Esophagus muscularis mucosa (tissue), 4 donors: Measurements from ENCODE around the gene RPS19BP1.

Experiments used
- CTCF ChIP-seq, 3 experiments: fragments of 200-600 bp in 2 of 3; fragments of 450-650 bp in 1 of 3; sonication (generic) in 2 of 3; IDR thresholded peaks; one replicate each; pipeline ENCODE4 v1.5.1; 2017 to 2019; ENCODE audit warnings: antibody characterized with exemption in 3 of 3, mild to moderate bottlenecking in 2 of 3, moderate library complexity in 1 of 3
- EP300 ChIP-seq: sonication (generic); formaldehyde crosslinking; IDR thresholded peaks from one replicate; pipeline ENCODE4 v1.6.1; 2017; ENCODE audit warnings: antibody characterized with exemption
- POLR2A ChIP-seq: fragments of 450-650 bp; IDR thresholded peaks from one replicate; pipeline ENCODE4 v1.6.1; 2017; ENCODE audit warnings: antibody characterized with exemption, moderate library complexity, mild to moderate bottlenecking, low read depth
- POLR2AphosphoS5 ChIP-seq, 2 donors: sonication (generic); formaldehyde crosslinking; IDR thresholded peaks; one replicate each; pipeline ENCODE4 v1.6.1; 2017; ENCODE audit warnings: antibody characterized with exemption in 2 of 2

GRCh38 chr22:39520226-39521105, 12.1 kb downstream of the RPS19BP1 start, which contains the start of gene ATF4:
- TF ChIP-seq POLR2AphosphoS5 (IDR thresholded peaks at IDR 0.05) (peak; percentile 73 to 99), CTCF (IDR thresholded peaks at IDR 0.05) (no peak), POLR2A (peak; percentile 99), EP300 (no peak)
